Measurements from ENCODE around the gene NUCKS1. TPM values are rescaled to one million over a fixed set of nuclear protein-coding genes. Genes with fewer than 3 reads are reported as not detected.

NUCKS1 gene
- total RNA-seq, 1 donor from 2014 or later: 152 TPM

GRCh38 chr1:205754857-205755256 is 4.9 kb upstream of the NUCKS1 start:
- no peak overlapping the region for H3K9ac ChIP-seq (ENCODE audit: low read depth in 1 of 3, low read length in 3 of 3)
- H3K9me3 ChIP-seq (ENCODE audit: control insufficient read depth in 3 of 3, low read length in 3 of 3): no peaks in the 10 kb centered on the region
- H3K27me3 ChIP-seq (ENCODE audit: control insufficient read depth in 3 of 3, insufficient read depth in 3 of 3, low read length in 3 of 3): no peaks in the 10 kb centered on the region
- no peaks in the 10 kb centered on the region for H3K4me1 ChIP-seq (ENCODE audit: control insufficient read depth in 3 of 3, insufficient read depth in 3 of 3, low read length in 3 of 3)
- no peaks in the 10 kb centered on the region for H3K36me3 ChIP-seq (ENCODE audit: control insufficient read depth in 3 of 3, insufficient read depth in 3 of 3, low read length in 3 of 3)
- no peak overlapping the region for H3K4me3 ChIP-seq (ENCODE audit: low read length in 3 of 3)
- no peak overlapping the region for H3K27ac ChIP-seq (ENCODE audit: low read depth, low read length)

DNA sequence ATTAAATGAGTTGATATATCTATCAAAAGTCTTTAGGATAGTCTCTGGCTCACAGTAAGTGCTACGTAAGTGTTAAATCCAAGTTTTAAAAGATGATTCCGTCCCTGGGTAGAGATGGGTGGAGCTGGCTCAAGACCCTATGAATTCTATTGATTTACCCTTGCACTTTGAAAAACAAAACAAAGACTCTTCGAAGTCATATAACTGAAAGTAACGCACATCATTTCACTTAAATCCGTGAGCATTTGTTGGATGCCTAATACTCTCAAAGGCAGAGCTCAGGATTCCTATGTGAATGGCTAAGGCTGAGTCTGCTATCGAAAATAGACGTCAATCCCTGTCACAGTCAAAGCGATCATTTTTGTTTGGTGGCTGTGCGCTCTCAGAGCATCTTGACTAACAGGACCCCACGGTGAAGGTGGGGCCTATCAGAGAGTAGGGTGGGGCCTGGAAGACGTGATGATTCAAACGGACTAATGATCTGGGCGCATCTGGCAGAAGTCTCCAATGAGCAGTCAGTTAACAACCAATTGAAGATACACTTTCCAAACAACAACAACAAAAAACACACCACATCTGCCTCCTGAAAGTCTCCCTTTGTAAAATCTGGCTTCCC is 1.2 kb upstream of the NUCKS1 start:
- no peaks in the 10 kb centered on the region for H3K36me3 ChIP-seq (ENCODE audit: control insufficient read depth in 3 of 3, insufficient read depth in 3 of 3, low read length in 3 of 3)
- peak overlapping the region in 1 of 3 donors; percentile 85 for H3K4me3 ChIP-seq (ENCODE audit: low read length in 3 of 3)
- H3K4me1 ChIP-seq (ENCODE audit: control insufficient read depth in 3 of 3, insufficient read depth in 3 of 3, low read length in 3 of 3): peaks cover 17 to 18% (median 17%) of the 10 kb centered on the region in 3 donors
- no peak overlapping the region for H3K9ac ChIP-seq (ENCODE audit: low read depth in 1 of 3, low read length in 3 of 3)
- no peaks in the 10 kb centered on the region for H3K27me3 ChIP-seq (ENCODE audit: control insufficient read depth in 3 of 3, insufficient read depth in 3 of 3, low read length in 3 of 3)
- no peak overlapping the region for H3K27ac ChIP-seq (ENCODE audit: low read depth, low read length)
- no peaks in the 10 kb centered on the region for H3K9me3 ChIP-seq (ENCODE audit: control insufficient read depth in 3 of 3, low read length in 3 of 3)

DNA sequence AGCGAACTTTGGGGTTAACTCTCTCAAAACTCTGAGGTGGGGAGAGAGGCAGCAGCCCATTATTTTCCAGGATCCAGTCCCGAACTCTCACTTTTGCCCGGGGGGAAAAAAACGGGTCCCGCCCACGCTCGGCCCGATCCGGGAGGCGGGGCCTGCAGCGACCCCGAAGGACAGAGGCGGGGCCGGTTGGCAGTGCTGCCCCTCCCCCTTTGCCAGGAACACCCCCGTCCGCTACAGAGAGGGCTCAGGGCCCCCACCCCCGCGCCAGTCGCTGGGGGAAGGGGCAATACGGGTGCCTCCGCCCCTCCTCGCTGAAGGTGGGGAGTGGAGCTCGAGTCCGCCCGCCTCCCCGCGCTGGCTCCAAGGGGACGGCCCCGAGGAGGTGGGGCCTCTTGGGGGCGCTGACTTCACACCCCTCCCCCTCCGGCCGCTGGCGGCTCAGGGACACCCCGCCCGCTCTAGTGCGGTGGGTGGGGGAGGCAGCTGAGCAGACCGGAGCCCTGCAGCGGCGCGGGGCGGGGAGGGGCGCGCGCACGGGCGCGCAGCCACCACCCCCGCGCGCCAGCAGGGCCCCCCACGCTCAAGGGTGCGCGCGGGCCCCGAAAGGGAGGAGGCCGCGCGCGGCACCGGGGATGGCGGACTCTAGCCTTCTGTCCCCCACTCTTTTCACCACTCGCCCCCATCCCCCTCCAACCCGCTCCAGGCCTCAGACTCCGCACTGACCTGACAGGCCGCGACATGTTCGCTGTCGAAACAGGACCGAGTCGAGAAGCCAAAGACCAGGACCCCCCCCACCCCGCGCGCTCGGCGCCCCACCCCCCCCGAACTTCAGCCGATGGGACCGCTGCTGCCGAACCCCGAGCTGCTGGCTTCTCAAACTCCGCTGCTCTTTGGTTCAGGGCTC is 496 bp downstream of the NUCKS1 start:
- Histone ChIP-seq H3K36me3 (ENCODE audit: control insufficient read depth in 3 of 3, insufficient read depth in 3 of 3, low read length in 3 of 3) (no peaks in the 10 kb centered on the region), H3K4me3 (ENCODE audit: low read length in 3 of 3) (peak overlapping the region; percentile 83 to 93 (median 85)), H3K9me3 (ENCODE audit: control insufficient read depth in 3 of 3, low read length in 3 of 3) (no peaks in the 10 kb centered on the region), H3K4me1 (ENCODE audit: control insufficient read depth in 3 of 3, insufficient read depth in 3 of 3, low read length in 3 of 3) (peaks cover 17 to 19% (median 18%) of the 10 kb centered on the region in 3 donors), H3K9ac (ENCODE audit: low read depth in 1 of 3, low read length in 3 of 3) (peak overlapping the region; percentile 81 to 97 (median 89)), H3K27ac (ENCODE audit: low read depth, low read length) (peak overlapping the region; percentile 96), H3K27me3 (ENCODE audit: control insufficient read depth in 3 of 3, insufficient read depth in 3 of 3, low read length in 3 of 3) (no peaks in the 10 kb centered on the region)

- no peaks in the 10 kb centered on the region for H3K9me3 ChIP-seq (ENCODE audit: control insufficient read depth in 3 of 3, low read length in 3 of 3)
- no peaks in the 10 kb centered on the region for H3K36me3 ChIP-seq (ENCODE audit: control insufficient read depth in 3 of 3, insufficient read depth in 3 of 3, low read length in 3 of 3)
- peak overlapping the region; percentile 83 to 93 (median 85) for H3K4me3 ChIP-seq (ENCODE audit: low read length in 3 of 3)
- H3K9ac ChIP-seq (ENCODE audit: low read depth in 1 of 3, low read length in 3 of 3): peak overlapping the region; percentile 81 to 97 (median 84)
- peak overlapping the region; percentile 96 for H3K27ac ChIP-seq (ENCODE audit: low read depth, low read length)
- no peaks in the 10 kb centered on the region for H3K27me3 ChIP-seq (ENCODE audit: control insufficient read depth in 3 of 3, insufficient read depth in 3 of 3, low read length in 3 of 3)
- peaks cover 18 to 25% (median 20%) of the 10 kb centered on the region in 3 donors for H3K4me1 ChIP-seq (ENCODE audit: control insufficient read depth in 3 of 3, insufficient read depth in 3 of 3, low read length in 3 of 3)
Observed at GRCh38 chr1:205748403-205749233, 1.4 kb downstream of the NUCKS1 start.

DNA sequence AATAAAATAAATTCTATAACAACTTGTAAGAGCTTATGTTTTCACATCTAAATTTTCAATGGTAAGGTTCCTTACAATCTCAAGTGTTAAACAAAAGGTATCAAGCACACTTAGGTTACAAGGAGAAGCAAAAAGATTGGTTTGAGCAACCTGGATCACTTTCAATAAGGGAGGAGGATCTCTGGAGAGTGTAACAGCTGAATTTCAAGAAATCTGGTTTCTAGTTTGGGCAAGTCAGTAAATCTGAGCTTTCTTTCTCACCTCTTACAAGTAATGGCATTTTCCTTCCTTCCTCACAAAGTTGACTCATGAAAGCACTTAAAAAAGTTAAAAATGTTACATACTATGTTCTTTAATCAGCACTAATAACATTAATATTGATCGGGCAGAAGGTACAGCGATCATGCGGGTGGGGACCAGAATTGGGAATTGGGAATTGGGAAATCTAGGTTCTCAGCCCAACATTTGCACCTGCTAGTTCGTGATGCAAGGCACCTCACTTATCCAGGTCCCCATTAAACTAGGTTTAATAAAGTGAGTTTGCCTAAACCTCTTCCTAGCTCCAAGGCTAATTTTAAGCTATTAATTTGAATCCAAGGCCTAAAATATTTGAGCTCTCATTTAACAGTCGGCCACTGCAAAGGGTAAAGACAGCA is 3.1 kb downstream of the NUCKS1 start:
- no peak overlapping the region for H3K27ac ChIP-seq (ENCODE audit: low read depth, low read length)
- H3K9me3 ChIP-seq (ENCODE audit: control insufficient read depth in 3 of 3, low read length in 3 of 3): no peaks in the 10 kb centered on the region
- H3K36me3 ChIP-seq (ENCODE audit: control insufficient read depth in 3 of 3, insufficient read depth in 3 of 3, low read length in 3 of 3): no peaks in the 10 kb centered on the region
- H3K9ac ChIP-seq (ENCODE audit: low read depth in 1 of 3, low read length in 3 of 3): peak overlapping the region in 2 of 3 donors; percentile 25 to 39
- peaks cover 18 to 27% (median 20%) of the 10 kb centered on the region in 3 donors for H3K4me1 ChIP-seq (ENCODE audit: control insufficient read depth in 3 of 3, insufficient read depth in 3 of 3, low read length in 3 of 3)
- peak overlapping the region in 1 of 3 donors; percentile 4 for H3K4me3 ChIP-seq (ENCODE audit: low read length in 3 of 3)
- H3K27me3 ChIP-seq (ENCODE audit: control insufficient read depth in 3 of 3, insufficient read depth in 3 of 3, low read length in 3 of 3): no peaks in the 10 kb centered on the region

DNA sequence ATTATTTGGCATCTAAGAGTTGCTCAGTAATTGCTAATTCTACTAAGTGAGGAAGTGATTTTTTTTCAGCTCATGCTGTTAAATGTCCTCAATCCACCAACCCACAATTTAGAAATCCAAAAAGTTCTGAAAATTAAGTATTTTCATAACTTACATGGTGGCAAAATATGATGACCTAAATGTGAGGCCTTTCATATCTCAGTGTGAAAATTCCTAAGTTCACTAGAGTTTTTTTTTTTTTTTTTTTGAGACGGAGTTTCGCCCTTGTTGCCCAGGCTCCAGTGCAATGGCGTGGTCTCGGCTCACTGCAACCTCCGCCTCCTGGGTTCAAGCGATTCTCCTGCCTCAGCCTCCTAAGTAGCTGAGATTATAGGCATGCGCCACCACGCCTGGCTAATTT is 5.6 kb downstream of the NUCKS1 start:
- no peak overlapping the region for H3K4me3 ChIP-seq (ENCODE audit: low read length in 3 of 3)
- H3K9ac ChIP-seq (ENCODE audit: low read depth in 1 of 3, low read length in 3 of 3): no peak overlapping the region
- H3K36me3 ChIP-seq (ENCODE audit: control insufficient read depth in 3 of 3, insufficient read depth in 3 of 3, low read length in 3 of 3): no peaks in the 10 kb centered on the region
- H3K27ac ChIP-seq (ENCODE audit: low read depth, low read length): no peak overlapping the region
- peaks cover 18 to 27% (median 20%) of the 10 kb centered on the region in 3 donors for H3K4me1 ChIP-seq (ENCODE audit: control insufficient read depth in 3 of 3, insufficient read depth in 3 of 3, low read length in 3 of 3)
- H3K9me3 ChIP-seq (ENCODE audit: control insufficient read depth in 3 of 3, low read length in 3 of 3): no peaks in the 10 kb centered on the region
- no peaks in the 10 kb centered on the region for H3K27me3 ChIP-seq (ENCODE audit: control insufficient read depth in 3 of 3, insufficient read depth in 3 of 3, low read length in 3 of 3)

GRCh38 chr1:205743977-205744376 is 6.0 kb downstream of the NUCKS1 start:
- H3K27ac ChIP-seq (ENCODE audit: low read depth, low read length): no peak overlapping the region
- H3K9ac ChIP-seq (ENCODE audit: low read depth in 1 of 3, low read length in 3 of 3): no peak overlapping the region
- no peaks in the 10 kb centered on the region for H3K36me3 ChIP-seq (ENCODE audit: control insufficient read depth in 3 of 3, insufficient read depth in 3 of 3, low read length in 3 of 3)
- no peak overlapping the region for H3K4me3 ChIP-seq (ENCODE audit: low read length in 3 of 3)
- H3K4me1 ChIP-seq (ENCODE audit: control insufficient read depth in 3 of 3, insufficient read depth in 3 of 3, low read length in 3 of 3): peaks cover 18 to 27% (median 20%) of the 10 kb centered on the region in 3 donors
- no peaks in the 10 kb centered on the region for H3K27me3 ChIP-seq (ENCODE audit: control insufficient read depth in 3 of 3, insufficient read depth in 3 of 3, low read length in 3 of 3)
- no peaks in the 10 kb centered on the region for H3K9me3 ChIP-seq (ENCODE audit: control insufficient read depth in 3 of 3, low read length in 3 of 3)

DNA sequence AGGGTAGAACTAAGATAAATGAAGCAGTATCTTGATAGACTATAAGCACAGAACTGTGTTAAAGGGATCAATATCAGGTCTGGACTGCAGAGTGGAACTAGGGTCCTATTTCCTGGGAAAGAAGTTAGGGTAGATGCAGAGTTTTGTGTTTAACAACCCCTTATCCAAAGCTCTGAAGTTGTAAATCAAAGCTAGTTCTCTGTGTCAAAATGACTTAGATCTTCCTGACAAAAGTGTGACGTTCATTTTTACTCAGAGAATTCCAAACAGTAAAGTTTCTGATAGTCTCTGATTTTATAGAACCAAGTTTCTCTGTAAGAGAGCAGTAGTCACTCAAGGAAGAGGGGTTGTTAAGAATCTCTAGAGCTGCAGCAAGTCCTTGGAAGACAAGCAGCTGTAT is 8.3 kb downstream of the NUCKS1 start:
- Histone ChIP-seq H3K9me3 (ENCODE audit: control insufficient read depth in 3 of 3, low read length in 3 of 3) (no peaks in the 10 kb centered on the region), H3K9ac (ENCODE audit: low read depth in 1 of 3, low read length in 3 of 3) (no peak overlapping the region), H3K27me3 (ENCODE audit: control insufficient read depth in 3 of 3, insufficient read depth in 3 of 3, low read length in 3 of 3) (no peaks in the 10 kb centered on the region), H3K27ac (ENCODE audit: low read depth, low read length) (no peak overlapping the region), H3K4me1 (ENCODE audit: control insufficient read depth in 3 of 3, insufficient read depth in 3 of 3, low read length in 3 of 3) (peaks cover 3 to 15% (median 6%) of the 10 kb centered on the region in 3 donors), H3K4me3 (ENCODE audit: low read length in 3 of 3) (no peak overlapping the region), H3K36me3 (ENCODE audit: control insufficient read depth in 3 of 3, insufficient read depth in 3 of 3, low read length in 3 of 3) (no peaks in the 10 kb centered on the region)

GRCh38 chr1:205739348-205740160 is 10.4 kb downstream of the NUCKS1 start:
- peaks cover 0 to 8% (median 4%) of the 10 kb centered on the region in 3 donors for H3K4me1 ChIP-seq (ENCODE audit: control insufficient read depth in 3 of 3, insufficient read depth in 3 of 3, low read length in 3 of 3)
- no peaks in the 10 kb centered on the region for H3K36me3 ChIP-seq (ENCODE audit: control insufficient read depth in 3 of 3, insufficient read depth in 3 of 3, low read length in 3 of 3)
- no peak overlapping the region for H3K9ac ChIP-seq (ENCODE audit: low read depth in 1 of 3, low read length in 3 of 3)
- no peak overlapping the region for H3K4me3 ChIP-seq (ENCODE audit: low read length in 3 of 3)
- no peak overlapping the region for H3K27ac ChIP-seq (ENCODE audit: low read depth, low read length)
- no peaks in the 10 kb centered on the region for H3K27me3 ChIP-seq (ENCODE audit: control insufficient read depth in 3 of 3, insufficient read depth in 3 of 3, low read length in 3 of 3)
- no peaks in the 10 kb centered on the region for H3K9me3 ChIP-seq (ENCODE audit: control insufficient read depth in 3 of 3, low read length in 3 of 3)

All from skeletal muscle tissue (tissue), 4 donors.